Breast epithelium (tissue), 3 donors: ENCODE measurements around the gene ATP2C2.
"Not testable (repeated sequence)": the region's sequence is repeated elsewhere in the genome, so short reads cannot be mapped to it uniquely, and the experiment has no call there.

Experiments used
- CTCF ChIP-seq, 3 donors: fragments of 450-650 bp; IDR thresholded peaks; one replicate each; pipeline ENCODE4 v1.5.1; 2016 to 2017; ENCODE audit warnings: antibody characterized with exemption in 3 of 3, mild to moderate bottlenecking in 3 of 3, moderate library complexity in 3 of 3
- POLR2A ChIP-seq: fragments of 450-650 bp; IDR thresholded peaks from one replicate; pipeline ENCODE4 v1.6.1; 2016; ENCODE audit warnings: antibody characterized with exemption, mild to moderate bottlenecking, moderate library complexity

- TF ChIP-seq CTCF (IDR thresholded peaks at IDR 0.05); POLR2A: not testable (repeated sequence)
Measured at GRCh38 chr16:84451010-84451676, 82.8 kb downstream of the ATP2C2 start.
